GM18868 (cell line): Measurements from ENCODE around the gene MYO15B.
"Not testable (repeated sequence)": the region's sequence is repeated elsewhere in the genome, so short reads cannot be mapped to it uniquely, and the experiment has no call there.

Experiments used
- ATAC-seq: cut with Tn5 transposase; IDR thresholded peaks from one replicate; pipeline ENCODE4 v1.9.1; 2021; ENCODE audit warnings: mild to moderate bottlenecking, moderate library complexity; ENCODE audit not compliant: unreplicated experiment

The MYO15B gene

DNA sequence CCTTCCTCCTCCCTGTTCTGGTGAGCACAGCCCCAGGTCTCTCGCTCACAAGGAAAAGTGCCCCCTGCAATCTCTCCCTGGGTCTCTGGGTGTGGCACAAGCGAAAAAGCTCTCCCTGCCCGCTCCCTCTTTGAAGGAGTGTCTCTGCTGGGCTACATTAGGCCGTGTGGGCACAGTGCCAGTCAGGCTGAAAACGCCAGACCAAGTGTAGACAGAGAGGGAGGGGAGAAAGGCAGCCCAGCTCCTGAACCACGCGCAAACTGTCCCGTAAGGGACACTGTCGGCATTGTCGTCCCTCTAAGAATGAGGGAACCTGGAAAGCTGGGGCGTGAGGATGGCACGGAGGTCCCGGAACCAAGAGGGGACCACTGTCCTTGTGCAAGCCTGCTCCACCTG is 49.5 kb downstream of the MYO15B start:
- ATAC-seq, result no peak

DNA sequence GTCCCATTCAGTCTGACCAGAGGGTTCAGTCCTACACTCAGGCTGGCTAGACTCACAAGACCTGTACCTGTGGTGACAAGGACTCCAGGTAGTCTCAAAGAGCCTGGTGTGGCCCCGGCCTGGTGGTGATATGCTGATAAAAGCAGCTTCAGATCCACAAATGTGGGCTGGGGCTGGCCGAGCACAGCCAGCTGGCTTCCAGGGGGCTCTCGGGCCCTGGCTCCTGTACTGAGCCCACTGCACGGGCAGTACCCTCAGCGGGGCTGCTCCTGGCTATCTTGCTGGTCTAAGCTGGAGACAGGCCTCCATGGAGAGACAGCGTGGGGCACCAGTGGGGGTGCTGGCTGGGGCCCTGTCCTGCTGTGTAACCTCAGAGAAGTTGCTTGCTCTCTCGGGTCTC is 50.0 kb downstream of the MYO15B start:
- ATAC-seq, result no peak

DNA sequence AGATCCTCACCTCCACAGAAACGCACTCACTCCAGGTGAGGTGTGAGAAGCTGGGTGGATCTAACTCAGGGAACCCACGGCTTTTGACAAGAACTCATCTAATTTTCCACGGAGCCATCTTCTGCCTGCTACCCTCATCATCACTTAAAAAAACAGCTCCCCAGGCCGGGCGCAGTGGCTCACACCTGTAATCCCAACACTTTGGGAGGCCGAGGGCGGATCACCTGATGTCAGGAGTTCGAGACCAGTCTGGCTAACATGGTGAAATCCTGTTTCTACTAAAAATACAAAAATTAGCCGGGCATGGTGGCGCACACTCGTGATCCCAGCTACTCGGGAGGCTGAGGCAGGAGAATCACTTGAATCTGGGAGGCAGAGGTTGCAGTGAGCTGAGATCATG is 50.4 kb downstream of the MYO15B start:
- ATAC-seq, result not testable (repeated sequence)

DNA sequence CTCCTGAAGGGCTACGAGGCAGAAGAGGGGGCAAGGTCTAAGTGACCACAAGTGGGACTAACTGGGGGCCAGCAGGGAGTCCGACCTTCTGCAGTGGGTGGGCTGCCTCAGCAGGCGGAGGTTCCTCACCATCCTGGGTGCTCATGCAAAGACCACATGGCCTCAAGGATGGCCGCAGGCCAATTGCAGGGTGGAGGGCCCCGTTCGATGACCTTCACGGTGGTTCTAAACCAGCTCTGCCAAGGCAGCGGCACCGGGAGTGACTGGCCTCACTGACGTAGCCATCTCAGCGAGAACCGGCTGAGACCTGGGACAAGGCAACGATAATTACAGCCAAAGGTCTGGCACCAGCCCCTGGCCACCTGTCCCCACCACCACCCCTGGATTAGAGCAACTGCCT is 51.3 kb downstream of the MYO15B start:
- ATAC-seq, result no peak

DNA sequence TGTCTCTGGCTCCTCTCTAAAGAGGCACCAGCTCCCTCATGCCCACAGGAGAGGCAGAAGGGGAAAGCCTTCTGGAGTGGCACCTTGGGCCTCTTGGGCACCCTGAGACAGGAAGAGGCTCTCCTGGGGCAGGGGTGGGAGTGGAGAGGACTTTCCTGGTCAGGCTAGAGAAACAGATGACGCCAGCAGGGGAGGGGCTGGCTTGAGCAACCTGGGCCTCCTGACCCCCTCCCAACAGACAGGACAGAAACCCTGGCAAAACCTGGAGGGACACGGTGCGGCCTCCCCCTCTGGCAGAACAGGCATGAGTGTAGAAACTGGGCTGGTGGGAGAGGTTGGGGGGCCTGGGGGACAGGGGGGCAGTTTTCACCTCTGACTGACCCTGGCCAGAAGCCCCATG is 51.7 kb downstream of the MYO15B start:
- ATAC-seq, result no peak

DNA sequence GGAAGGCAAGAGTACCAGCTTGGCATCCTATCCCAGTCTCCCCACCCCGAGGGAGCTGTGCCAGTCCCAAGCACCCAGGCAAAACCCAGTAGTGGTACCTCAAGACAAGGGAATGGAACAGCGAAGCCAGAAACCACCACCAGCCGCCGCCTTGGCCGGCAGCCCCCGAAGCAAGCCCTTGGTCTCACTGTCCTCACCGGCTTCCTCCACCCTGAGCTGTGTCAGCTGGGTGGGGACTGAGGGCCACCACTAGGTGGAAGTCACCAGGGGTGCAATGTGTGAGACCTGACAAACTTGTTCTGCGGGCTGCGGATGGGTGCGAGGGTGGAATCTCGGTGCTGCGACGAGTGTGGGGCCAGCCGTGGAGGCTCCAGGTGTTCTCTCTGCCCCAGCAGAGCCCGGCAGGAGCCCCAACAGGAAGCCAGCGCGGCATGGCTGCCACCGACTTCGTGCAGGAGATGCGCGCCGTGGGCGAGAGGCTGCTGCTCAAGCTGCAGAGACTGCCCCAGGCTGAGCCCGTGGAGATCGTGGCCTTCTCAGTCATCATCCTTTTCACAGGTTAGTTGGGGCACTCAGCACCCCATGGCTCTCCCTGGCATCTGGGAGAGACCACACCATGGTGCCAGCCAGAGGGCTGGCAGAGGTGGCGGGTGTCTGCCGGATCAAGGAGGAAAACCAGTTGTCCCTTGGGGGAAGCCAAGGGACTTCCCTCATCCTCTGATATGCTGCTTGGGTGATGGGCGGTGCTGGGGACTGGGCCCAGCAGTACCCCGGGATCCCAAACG is 52.4 kb downstream of the MYO15B start:
- no peak for ATAC-seq

DNA sequence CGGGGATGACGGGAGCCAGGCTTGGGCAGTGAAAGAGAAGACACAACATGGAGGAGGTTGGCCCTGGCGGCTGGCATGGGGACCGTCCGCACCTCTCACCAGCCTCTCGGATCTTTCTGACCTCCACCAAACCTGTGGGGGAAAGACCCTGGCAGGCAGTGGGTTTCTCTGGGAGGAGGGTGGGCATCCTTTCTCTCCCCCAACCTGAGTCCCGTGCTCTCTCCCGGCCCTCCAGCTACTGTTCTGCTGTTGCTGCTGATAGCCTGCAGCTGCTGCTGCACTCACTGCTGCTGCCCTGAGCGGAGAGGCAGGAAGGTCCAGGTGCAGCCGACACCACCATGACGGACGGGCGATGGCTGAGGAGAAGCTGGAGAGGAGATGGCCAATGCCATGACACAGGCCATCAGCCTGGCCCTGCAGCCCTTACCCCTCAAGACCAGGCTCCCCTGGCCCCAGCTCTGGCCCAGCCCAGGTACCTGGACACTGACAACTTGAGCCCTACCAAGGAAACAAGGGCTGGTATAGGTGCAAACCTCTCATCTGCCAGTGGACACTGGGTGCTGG is 53.0 kb downstream of the MYO15B start:
- ATAC-seq, result no peak

- ATAC-seq, result no peak
Observed at GRCh38 chr17:75641343-75641742, 53.7 kb downstream of the MYO15B start.

- ATAC-seq, result no peak
Observed at GRCh38 chr17:75642182-75642783, 54.7 kb downstream of the MYO15B start.

DNA sequence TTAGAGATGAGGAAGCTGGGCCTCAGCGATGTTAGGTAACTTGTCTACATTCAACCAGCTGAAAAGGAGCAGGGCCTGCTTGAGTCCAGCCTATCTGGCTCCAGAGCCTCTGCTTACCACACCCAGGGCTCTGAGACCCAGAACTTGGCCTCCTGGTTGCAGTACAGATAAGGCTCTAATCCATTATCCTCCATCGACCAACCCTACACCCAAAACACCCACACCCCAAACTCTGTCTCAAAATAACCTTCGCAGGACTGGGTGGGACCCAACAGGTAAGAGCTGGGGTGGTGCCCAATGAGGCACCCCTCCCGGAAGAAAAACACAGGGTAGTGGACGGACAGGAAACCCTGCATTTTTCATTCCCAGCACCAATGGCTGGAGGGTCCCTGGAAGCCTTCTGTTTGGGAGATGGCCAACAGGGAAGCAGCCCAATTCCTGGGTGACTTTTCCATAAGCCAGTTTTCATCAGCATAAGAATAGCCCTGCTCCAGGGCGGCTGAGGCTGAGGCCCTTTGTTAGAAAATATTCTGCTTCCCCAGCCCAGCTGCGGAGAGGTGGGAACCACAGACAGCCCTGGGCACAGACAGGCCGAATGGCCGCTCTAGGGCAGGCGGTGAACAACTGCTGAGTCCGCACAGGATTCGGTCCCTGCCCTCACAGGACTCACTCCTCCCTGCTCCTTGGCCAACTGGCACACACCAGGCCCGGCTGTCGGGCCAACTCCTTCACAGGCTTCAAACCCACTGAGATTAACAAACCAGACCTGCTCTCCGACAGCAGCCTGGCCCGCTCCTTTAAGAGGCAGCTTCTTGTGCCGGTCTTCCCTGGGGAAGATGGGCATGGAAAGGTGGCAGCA is 55.4 kb downstream of the MYO15B start:
- ATAC-seq, result no peak

- no peak for ATAC-seq
Observed at GRCh38 chr17:75643643-75644017, 56.0 kb downstream of the MYO15B start.

DNA sequence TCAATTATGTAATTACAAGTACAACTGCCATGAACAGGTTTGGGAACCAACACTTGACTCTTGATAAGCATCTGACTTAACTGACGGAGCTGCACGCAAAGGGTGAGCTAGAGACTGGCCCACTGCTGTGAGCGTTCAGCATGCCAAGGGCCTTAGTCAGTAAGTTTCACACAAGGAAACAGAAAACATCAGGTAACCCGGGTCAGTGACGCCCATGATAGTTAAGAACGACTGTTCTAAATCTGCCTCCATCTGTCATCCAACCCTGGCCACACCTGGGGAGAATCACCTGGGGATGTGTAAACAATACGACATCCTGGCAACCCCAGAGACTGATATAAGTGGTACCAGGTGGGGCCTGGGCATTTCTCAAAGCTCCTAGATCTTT is 57.9 kb downstream of the MYO15B start:
- ATAC-seq, result no peak

DNA sequence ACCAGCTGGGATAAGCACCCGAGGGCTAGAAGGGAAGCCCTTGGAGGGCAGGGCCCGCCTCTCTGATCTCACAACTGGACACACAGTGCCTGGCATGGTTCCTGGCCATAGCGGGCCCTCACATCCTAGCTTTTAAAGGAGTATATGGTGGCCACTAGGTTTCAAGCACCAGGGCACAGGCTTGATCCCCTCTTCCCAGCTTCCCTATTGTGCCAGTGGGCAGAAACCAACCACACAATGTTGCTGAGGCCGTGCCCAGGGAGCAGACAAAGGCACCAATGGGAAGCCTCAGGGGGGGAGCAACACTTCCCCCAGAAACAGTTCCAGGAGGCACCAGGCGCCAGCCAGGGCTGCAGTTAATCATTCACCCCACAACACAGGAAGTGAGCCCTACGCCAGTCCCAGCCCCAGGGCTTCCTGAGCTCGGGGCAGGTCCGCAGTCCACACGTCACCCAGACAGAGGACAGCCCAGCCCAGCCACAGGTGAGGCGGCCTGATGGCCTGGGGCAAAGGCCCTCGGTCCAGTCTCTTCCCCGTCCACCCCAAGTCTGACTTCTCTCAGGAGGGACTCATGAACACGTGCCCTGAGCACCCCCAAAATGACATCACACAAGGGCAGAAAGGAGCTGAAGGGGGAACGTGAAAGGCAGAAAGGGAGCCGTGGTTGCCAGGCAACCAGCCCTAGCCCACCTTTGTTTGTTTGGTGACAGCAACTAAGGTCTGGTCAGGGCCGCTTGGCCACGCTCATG is 58.5 kb downstream of the MYO15B start:
- no peak for ATAC-seq

- no peak for ATAC-seq
Observed at GRCh38 chr17:75646638-75646992, 59.0 kb downstream of the MYO15B start.

- no peak for ATAC-seq
Observed at GRCh38 chr17:75647061-75647460, 59.5 kb downstream of the MYO15B start.

GRCh38 chr17:75647921-75648320 is 60.3 kb downstream of the MYO15B start:
- no peak for ATAC-seq

- ATAC-seq, result no peak
Observed at GRCh38 chr17:75649687-75650086, 62.1 kb downstream of the MYO15B start.

DNA sequence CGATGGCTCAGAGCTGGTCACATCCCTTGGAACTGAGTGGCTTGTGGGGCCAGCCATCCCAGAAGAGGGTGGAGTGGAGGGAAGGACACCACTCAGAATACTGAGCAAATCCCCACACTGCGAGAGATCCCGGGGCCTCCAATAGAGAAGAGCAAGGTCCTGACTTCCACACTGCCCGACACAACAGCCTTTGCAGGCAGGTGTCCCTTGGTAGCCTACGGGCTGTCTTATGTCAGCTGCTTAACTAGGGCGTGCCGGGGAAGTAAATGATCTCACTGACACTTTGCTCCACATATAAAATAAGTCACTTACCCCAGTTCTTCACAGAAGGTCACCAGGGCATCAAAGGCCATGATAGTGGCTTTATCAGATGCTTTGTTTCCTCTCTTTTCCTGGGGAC is 63.3 kb downstream of the MYO15B start:
- ATAC-seq, result no peak

DNA sequence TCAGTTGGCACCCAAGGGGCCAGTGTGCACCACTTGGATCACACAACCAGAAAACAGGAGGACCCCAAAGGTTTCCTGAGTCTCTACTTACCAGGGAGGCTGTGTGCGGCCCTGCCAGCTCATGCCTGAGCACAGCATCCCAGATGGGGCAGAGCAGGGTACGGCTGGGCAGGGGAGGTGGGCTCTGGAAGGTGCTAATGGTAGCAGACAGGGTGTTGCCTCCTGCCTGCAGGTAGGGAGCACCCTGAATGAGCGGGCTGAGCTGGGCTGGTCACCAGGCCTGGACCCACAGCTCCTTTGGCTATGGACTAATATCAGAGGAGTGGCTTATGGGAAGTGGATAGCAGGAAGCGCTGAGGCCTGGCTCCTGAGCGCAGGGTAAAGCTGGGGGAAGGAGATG is 64.7 kb downstream of the MYO15B start:
- ATAC-seq, result no peak

- ATAC-seq, result no peak
Observed at GRCh38 chr17:75652934-75653549, 65.4 kb downstream of the MYO15B start.

DNA sequence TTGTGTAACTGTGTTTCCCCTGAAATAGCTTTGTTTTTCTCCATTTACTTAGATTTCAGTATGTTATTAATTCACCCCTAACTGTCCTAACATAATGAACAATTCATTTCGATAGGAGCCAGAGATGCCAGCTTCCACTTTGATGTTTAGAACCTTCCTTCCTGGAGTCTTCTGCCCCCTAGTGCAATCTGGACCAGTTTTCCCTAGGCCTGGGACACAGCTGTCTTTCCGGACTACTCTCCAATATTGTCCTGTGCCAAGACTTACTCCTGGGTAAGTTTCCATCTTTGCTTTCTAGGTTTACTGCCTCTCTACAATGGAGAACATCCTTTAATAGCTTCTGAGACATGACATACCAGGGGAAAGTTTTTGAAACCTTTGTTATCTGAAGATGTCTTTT is 66.6 kb downstream of the MYO15B start:
- no peak for ATAC-seq
